GM21447 (cell line): Measurements from ENCODE around the gene ACBD5.
"Not testable (repeated sequence)": the region's sequence is repeated elsewhere in the genome, so short reads cannot be mapped to it uniquely, and the experiment has no call there.

ENCODE experiments used
- ATAC-seq: cut with Tn5 transposase; IDR thresholded peaks from one replicate; pipeline ENCODE4 v1.9.1; 2021; ENCODE audit not compliant: unreplicated experiment

ACBD5 gene

DNA sequence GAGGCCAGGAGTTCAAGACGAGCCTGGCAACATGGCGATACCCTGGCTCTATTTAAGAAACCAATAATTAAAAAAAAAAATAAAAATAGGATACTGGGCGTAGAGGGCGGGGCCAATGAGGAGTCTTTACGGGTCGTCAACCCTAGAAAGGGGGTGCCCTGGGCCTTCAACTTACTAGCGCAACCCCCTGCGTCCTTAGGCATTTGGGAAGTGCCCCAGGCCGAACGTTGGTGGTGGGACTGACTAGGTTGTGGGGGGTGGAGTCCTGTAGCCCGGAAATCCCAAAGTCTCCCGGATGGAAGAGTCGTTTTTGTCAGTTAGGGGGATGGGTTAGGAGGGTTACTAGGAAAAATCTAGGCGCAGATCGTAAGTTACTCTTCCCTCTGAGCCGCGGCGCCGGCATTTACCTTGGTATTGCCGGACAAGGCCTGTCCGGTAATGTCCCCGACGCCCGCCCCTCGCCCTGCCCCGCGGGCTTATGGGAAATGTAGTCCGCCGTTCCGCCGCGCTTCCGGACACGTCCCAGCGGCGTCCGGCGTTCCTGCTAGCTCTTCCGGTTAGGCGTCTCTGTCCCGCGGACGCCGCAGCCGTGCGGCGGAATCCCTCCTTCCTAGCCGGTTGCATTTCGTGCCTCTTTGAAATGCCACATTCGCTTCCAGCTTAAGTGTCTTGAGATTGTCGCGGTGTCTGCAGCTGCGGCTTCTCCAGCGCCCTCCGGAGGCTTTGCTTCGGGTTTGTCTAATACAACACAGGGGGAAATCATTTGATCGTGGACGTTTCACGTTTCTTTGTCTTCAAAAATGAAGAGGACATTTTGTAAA lies 1.3 kb upstream of the ACBD5 start:
- ATAC-seq, result peak; percentile 53

DNA sequence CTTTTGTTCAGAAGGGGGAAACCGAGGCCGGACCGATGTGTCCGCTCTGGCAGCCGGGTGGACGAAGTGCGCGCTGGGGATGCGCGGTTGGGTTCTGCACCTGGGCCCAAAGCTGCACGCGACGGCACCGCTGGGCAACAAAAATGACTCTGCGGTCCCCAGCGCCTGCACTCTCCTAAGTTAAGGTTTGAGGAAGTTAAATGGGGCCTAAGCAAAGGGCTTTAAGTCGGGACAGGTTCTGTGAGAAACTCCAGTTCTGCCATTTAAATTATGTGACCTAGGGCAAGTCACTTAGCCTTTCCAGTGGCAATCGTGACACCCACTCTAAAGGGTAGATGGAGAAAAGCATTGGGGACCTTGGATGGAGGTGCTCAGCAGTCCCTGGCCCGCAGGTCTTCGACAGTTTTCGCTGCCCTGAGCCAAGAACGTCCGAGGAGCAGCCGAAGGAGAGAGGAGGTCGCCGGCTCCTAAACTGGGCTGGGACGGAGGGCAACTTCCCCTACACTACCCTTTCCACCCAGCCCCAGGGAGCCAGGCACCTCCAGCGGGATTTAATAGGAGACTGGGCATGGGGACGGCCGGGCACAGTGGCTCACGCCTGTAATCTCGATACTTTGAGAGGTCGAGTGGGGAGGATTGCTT lies 534 bp upstream of the ACBD5 start:
- peak; percentile 6 for ATAC-seq

DNA sequence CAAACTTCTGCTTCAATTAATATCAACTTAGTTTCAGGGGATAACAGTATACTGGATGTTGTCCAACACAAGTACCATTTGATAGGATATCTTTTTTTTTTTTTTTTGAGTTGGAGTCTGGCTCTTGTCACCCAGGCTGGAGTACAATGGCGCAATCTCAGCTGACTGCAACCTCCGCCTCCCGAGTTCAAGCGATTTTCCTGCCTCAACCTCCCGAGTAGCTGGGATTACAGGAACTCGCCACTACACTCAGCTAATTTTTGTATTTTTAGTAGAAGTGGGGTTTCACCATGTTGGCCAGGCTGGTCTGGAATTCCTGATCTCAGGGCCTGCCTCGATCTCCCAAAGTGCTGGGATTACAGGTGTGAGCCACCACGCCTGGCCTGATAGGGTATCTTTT lies 3.1 kb downstream of the ACBD5 start:
- not testable (repeated sequence) for ATAC-seq

DNA sequence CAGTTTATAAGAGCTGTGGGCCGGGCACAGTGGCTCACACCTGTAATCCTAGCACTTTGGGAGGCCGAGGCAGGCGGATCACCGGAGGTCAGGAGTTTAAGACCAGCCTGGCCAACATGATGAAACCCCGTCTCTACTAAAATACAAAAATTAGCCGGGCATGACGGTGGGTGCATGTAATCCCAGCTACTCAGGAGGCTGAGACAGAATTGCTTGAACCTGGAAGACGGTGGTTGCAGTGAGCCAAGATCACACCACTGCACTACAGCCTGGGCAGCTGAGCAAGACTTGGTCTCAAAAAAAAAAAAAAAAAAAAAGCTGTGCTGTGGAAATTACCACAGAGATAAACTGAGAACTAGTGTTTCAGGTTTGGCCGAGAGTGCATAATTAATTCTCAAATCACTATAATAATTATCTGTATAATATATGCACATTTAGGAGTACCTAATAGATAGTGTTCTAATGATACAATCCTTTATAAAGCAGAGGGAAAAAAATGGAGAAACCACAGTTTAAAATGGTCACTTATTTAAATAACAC lies 3.9 kb downstream of the ACBD5 start:
- ATAC-seq, result not testable (repeated sequence)

DNA sequence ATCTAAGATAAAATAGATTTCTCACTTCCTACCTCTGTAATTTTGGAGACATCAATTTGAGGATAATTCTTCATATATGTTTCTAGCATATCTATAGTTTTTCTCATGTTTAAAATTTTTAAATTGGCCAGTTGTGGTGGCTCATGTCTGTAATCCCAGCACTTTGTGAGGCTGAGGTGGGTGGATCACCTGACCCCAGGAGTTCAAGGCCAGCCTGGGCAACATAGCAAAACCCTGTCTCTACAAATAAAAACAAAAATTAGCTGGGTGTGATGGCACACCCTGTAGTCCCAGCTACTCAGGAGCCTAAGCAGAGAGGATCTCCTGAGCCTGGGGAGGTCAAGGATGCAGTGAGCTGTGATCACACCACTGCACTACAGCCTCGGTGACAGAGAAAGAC lies 4.9 kb downstream of the ACBD5 start:
- ATAC-seq, result no peak

DNA sequence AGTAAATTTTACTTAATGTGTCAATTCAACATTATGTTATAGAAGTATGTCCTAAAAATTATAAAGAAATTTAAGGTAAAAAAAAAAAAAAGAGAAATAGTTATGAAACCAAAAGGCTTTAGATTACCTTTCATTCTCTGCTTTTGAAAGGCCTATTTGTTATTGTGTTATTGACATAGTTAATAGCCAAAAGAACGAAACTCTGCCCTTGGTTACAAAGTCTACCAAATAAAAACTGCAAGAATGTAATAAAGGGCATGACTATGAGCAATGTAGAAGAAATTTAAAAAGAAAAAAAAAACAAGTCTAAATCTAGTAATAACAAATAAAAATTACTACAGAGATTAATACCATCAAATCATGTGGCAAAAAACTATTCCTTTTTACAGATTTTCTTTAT lies 10.6 kb downstream of the ACBD5 start:
- no peak for ATAC-seq

DNA sequence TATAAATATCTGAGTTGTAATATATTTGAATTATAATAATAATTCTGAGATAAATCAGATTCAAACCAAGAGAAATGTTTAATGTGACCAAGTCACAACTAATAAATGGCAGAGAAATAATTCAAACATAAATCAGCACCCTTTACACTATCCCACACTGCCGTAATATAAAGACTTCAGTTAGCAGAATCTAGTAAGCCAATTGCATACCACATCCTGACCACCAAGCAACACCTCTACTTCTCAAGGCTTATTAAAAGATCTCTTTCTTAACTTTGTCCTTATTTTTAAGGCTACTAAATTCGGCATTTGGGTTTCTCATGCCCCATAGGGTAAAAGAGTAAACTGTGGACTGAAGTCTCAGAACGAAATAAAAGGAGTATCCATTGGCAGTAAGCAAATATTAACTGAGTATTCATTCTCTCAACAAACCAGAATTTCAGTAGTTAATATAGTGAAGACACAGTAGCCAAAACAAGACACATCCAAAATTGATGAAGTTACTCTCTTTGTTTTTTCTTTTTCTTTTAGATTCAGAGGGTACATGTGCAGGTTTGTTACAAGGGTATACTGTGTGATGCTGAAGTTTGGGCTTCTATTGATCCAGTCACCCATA lies 14.8 kb downstream of the ACBD5 start:
- ATAC-seq, result no peak

DNA sequence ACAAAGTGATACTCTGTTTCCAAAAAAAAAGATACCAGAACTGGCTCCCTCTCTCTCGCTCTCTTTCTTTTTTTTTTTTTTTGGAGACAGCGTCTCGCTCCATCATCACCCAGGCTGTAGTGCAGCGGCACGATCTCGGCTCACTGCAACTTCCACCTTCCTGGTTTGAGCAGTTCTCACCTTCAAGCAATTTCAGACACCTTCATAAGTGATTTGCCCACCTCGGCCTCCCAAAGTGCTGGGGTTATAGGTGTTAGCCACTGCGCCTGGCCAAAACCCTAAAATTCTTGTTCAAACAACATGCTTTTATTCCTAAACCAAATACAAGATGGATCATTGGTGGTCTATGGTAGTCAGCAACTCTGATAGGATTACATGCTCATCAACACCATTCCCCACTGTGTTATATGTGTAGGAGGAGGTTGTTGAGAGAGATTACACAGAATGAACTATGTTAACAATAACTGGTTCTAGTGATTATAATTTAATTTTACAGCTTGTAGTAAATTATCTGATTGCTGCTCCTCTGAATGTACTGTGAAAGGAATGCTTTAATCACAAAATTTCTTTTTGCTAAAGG lies 15.5 kb downstream of the ACBD5 start:
- no peak for ATAC-seq

DNA sequence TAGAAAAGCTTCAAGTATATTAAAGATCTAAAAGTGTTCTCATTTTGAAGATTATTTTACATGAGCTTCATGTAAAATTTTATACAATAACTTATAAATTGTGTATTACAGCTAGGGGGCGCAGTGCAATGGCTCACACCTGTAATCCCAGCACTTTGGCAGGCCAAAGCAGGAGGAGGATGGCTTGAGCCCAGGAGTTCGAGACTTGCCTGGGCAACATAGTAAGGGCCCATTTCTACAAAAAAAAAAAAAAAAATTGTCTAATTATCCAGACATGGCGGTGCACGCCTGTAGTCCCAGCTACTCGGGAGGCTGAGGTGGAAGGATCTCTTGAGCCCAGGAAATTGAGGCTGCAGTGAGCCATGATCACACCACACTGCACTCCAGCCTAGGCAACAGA lies 16.6 kb downstream of the ACBD5 start:
- no peak for ATAC-seq

DNA sequence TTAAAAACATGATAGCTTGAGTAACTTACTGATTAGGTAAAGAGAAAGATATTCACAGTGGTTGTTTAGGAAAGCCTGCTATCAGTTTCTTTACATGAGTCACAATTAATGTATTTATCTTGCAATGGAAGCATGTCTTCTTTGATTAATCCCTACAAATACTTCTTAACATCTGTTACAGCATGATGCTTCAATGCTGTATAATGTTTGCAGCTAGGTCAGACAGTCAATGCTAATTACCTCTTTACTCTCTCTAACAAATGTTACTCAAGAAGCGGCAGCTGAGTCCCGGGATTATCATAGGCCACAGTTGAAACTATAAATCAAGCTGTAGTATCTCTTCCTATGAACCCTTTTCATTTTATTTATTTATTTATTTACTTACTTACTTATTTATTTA lies 33.2 kb downstream of the ACBD5 start:
- ATAC-seq, result no peak

DNA sequence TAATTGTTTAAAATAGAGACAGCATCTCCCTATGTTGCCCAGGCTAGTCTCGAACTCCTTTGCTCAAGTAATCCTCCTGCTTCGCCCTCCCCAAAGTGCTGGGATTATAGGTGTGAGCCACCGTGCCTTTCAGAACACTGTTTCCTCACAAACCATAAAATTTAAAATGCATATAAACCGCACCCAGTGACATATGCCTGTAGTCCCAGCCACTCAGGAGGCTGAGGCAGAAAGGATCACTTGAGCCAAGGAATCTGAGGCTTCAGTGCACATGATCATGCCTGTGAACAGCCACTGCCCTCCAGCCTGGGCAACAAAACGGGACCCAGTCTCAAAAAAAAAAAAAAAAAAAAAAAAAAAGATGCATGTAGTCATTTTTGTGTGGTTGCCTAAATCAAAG lies 36.8 kb downstream of the ACBD5 start:
- no peak for ATAC-seq

DNA sequence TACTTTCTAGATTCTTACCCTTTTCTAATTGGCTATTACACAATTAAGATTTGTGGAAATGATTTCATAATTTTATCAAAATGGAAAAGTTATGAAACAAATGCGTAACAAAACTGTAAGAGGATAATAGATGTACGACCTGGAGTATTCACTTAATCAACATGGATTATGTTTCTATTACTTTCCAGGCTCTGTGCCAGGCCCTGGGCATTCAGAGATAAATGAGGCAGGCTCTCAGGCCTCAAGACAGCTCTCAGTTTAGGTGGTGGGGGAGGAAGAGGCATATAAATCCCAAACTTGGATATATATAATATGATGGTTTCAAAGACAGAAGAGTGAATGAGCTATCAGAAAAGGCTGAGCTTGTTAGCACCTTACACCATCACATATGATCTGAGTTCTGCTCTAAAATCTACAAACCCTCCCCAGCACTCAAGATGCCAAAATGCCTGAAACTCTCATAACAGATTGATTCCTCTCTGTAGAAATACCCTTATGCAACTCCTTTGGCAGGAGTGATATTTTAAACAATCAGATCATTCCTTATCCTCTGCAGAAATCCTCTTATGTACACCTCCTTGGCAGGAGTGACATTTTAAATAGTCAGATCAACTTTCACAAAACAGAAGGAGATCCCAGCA lies 42.5 kb downstream of the ACBD5 start:
- ATAC-seq, result no peak

DNA sequence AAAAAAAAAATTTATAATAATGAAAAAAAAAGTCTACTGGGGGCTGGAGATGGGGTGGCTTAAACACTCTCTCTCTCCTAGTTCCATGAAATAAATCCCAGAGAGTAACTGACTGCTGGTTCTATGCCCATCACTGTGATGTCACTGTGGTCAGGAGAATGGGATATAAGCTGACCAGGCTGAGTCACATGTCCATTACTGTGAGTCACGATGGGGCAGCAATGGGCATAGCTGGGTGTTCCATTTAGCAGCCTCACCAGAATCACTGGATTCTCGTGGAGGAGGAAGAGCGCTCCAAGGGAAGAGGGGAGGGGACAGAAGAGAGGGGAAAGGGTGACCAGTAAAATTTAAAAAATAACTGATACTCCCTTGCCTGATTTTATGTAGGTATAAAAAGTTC lies 48.3 kb downstream of the ACBD5 start:
- no peak for ATAC-seq

DNA sequence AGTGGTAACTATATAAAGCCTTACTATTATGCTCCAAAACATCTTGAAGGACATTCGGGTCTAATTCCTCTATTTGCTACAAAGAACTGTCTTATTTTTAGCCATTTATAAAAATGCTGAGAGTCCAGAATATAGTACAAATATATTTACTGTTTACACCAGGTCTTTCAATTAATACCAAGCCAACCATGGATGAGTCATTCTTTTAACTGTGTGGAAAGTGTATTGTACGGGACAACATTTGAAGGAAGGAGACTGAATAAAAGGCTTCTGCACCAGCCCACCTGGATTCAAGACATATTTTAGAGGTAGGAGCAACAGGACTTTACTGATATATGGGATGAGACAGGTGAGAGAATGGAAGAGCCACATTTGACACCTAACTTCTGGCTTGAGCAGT lies 50.1 kb downstream of the ACBD5 start:
- ATAC-seq, result no peak

DNA sequence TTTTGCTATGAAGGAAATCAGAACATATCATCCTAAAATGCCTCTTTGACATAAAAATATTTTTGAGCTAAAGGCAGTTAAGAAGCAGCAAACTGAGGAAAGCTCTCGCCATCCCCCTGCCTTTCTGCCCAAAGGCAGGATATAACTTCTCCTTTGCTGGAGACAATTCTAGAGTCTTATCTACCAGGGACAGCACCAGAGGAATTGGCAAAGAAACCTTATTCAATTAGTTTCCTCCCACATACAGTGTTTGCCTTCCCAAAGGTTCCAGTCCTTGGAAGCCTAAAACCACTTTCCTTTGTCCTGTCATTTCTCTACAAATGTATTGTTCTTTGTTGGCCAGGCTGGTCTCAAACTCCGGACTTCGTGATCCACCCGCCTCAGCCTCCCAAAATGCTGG lies 51.7 kb downstream of the ACBD5 start:
- no peak for ATAC-seq

DNA sequence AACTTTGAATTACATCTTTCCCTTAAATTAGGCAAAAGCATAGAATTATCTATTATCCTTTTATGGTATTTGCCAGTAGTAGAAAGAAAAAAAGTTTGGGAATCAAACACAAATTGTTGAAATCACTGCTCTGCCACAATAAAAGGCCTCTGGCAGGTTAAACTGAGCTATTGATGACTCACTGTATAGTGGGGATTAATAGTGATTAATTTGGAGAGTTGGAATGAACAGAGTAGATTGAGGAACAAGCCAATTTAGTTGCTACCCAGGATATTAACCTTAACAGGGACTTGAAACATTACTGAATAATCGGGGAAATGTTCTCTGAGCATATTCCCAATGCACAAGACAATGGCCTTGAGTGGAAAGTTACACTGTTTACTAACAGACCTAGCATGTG lies 52.3 kb downstream of the ACBD5 start:
- no peak for ATAC-seq

DNA sequence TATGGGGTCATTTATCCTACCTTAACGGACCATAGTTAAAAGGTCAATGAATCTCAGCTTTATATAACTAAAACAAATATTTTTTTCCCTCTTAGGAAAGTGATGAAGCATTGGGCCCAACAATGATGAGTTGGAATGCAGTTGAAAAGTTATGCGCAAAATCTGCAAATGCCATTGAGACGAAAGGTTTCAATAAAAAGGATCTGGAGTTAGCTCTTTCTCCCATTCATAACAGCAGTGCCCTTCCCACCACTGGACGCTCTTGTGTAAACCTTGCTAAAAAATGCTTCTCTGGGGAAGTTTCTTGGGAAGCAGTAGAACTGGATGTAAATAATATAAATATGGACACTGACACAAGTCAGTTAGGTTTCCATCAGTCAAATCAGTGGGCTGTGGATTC lies 70.7 kb downstream of the ACBD5 start:
- no peak for ATAC-seq

DNA sequence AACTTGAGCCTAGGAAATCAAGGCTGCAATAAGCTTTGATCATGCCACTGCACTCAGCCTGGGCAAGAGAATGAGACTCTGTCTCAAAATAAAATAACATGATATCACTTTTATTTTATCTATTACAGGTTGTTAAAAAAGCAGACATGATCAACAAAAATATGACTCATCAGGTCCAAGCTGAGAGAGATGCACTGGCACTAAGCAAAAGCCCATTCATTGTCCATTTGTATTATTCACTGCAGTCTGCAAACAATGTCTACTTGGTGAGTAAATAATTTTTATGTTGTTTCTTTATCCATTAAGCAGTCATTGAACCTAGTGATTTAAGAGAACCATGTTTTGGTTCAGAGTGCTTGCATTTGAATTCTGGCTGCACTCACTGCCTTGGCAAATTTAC lies 82.2 kb downstream of the ACBD5 start:
- ATAC-seq, result no peak

DNA sequence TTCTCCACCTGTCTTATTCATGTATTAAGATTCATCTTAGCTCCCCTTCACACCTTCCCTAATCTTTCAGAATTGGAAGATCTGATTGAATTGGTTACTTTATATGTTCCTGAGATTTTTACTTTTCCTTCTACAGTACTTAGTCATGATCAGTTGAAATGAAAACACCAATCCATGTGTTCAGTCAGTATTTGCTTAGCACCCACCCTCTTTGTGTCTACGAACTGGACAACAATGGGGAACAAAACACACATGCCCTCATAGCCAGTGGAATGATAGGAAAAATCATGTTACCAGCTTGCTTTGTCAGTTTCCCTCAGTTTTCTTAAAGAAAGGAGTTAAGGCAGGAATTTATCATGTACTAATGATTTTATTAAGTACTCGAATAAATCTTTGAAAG lies 83.4 kb downstream of the ACBD5 start:
- ATAC-seq, result no peak

DNA sequence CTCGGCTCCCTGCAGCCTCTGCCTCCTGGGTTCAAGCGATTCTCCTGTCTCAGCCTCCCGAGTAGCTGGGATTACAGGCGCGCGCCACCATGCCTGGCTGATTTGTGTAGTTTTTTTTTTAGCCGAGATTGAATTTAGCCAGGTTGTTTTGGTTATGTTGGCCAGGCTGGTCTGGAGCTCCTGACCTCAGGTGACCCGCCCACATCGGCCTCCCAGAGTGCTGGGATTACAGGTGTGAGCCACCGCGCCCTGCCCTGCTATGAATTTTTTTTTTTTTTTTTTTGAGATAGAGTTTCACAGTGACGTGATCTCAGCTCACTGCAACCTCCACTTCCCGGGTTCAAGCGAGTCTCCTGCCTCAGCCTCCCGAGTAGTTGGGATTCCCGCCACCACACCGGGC lies 84.0 kb downstream of the ACBD5 start:
- not testable (repeated sequence) for ATAC-seq

DNA sequence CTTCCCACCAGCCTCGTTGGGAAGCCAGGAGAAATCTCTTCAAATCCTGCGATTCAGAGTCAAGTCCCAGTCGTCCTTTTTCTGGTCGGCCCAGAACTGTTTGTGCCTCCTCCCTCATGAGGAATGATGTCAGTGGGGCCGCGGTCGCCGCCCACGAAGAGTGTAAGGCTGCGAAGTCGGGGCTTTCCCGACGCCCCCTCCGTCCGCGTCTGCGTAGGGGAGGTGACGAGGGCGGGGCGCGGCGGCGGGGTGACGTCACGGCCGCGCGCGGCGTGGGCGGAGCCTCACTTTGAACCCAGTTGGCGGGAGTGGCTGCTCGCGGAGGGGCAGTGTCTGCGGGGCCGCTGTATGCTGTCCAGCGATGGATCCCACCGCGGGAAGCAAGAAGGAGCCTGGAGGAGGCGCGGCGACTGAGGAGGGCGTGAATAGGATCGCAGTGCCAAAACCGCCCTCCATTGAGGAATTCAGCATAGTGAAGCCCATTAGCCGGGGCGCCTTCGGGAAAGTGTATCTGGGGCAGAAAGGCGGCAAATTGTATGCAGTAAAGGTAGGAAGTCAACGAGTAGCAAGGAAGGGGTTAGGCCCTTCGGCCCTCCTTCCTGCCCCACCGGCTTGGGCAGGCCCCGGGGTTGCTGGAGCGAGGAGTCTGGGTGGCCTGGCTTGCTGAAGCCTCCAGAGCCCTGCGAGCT lies 85.4 kb downstream of the ACBD5 start, which contains the start of gene MASTL:
Gene MASTL, plus strand, starts transcription at position 287 of the 689 bp plus-strand sequence. Its CDS starts 75 bp downstream, at position 362.
- peak; percentile 76 for ATAC-seq
